Measurements from ENCODE around the gene DENND1A. TPM values are rescaled to one million over a fixed set of nuclear protein-coding genes. Genes with fewer than 3 reads are reported as not detected.
"Not testable (repeated sequence)": the region's sequence is repeated elsewhere in the genome, so short reads cannot be mapped to it uniquely, and the experiment has no call there.

Gene DENND1A
- total RNA-seq, 1 donor from 2014 or later, result 25.2 TPM

DNA sequence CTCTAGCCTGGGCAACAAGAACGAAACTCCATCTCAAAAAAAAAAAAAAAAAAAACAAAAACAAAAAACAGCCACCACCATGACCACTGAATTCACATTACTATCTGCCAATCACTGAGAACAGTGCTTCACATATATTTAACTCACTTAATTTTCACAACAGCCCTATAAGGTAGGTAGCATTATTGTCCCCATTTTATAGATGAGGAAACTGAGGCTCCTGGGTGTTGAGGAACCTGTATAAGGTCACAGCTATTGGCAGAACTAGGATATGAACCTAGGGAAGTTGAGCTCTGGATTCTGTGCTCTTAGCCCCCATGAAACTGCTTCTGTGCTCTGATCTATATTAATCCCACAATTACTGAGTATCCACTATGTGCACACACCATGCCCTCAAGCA lies 290.2 kb downstream of the DENND1A start:
- CTCF ChIA-PET, result no interaction called here
- POLR2A ChIA-PET, result interaction anchor here (0.6 kb wide), 1 partner anchor 122 kb away, joined by 7 read pairs; no protein-coding TSS in a partner anchor
- no peaks in the 10 kb centered on the region for H3K9me3 Mint-ChIP-seq
- TF ChIP-seq, protein P1, sequence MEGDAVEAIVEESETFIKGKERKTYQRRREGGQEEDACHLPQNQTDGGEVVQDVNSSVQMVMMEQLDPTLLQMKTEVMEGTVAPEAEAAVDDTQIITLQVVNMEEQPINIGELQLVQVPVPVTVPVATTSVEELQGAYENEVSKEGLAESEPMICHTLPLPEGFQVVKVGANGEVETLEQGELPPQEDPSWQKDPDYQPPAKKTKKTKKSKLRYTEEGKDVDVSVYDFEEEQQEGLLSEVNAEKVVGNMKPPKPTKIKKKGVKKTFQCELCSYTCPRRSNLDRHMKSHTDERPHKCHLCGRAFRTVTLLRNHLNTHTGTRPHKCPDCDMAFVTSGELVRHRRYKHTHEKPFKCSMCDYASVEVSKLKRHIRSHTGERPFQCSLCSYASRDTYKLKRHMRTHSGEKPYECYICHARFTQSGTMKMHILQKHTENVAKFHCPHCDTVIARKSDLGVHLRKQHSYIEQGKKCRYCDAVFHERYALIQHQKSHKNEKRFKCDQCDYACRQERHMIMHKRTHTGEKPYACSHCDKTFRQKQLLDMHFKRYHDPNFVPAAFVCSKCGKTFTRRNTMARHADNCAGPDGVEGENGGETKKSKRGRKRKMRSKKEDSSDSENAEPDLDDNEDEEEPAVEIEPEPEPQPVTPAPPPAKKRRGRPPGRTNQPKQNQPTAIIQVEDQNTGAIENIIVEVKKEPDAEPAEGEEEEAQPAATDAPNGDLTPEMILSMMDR (IDR thresholded peaks at IDR 0.05), result no peak
- no peaks in the 10 kb centered on the region for H3K27me3 Mint-ChIP-seq
- intact Hi-C loops (cut with micrococcal nuclease), result no loop called here
- H3K4me1 Mint-ChIP-seq, result peaks cover 17% of the 10 kb centered on the region
- DNase-seq (no peak), ATAC-seq (ENCODE audit: low read depth) (no peak)
- peaks cover 8% of the 10 kb centered on the region for H3K36me3 Mint-ChIP-seq (ENCODE audit: low read depth)
- no peak overlapping the region for H3K27ac Mint-ChIP-seq
- no peak overlapping the region for H3K4me3 Mint-ChIP-seq

DNA sequence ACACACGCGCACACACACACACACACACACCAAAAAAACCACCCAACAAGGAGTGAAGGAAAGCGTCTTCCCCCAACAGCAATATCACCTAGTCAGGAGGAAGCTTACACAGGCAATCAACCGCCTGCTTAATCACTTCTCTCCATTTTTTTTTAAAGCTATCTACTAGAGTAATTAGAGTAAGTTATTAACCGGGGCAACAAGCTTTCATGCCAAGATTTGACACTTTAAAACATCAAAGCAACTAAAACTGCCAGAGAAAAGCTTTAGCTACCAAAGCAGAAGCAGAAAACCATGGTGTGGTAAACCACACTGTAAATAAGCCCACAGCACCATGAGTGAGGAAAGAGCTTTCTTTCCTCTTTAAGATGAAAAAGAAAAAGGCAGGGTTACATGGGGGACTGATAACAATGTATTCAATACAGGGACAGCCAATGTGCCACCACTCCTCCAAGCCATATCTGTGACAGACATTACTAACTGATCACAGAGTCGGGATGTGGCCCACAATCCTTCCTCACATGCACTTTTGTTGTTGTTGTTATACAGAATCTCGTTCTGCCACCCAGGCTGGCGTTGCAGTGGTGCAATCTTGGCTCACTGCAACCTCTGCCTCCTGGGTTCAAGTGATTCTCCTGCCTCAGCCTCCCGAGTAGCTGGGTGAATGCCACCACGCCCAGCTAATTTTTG lies 291.8 kb downstream of the DENND1A start:
- ChIA-PET POLR2A (interaction anchor here (0.6 to 1.5 kb wide), 5 partner anchors 15 to 1049 kb away, joined by 3 to 4 read pairs (median 3); no protein-coding TSS in a partner anchor), CTCF (no interaction called here)
- intact Hi-C loops (cut with micrococcal nuclease), result no loop called here
- Mint-ChIP-seq H3K4me3 (peak overlapping the region; percentile 82), H3K27ac (peak overlapping the region; percentile 57), H3K4me1 (peaks cover 17% of the 10 kb centered on the region), H3K9me3 (no peaks in the 10 kb centered on the region), H3K27me3 (no peaks in the 10 kb centered on the region), H3K36me3 (ENCODE audit: low read depth) (peaks cover 1% of the 10 kb centered on the region)
- TF ChIP-seq, protein P1 (IDR thresholded peaks at IDR 0.05), result no peak
- peak; percentile 31 for ATAC-seq (ENCODE audit: low read depth)
- no peak for DNase-seq

DNA sequence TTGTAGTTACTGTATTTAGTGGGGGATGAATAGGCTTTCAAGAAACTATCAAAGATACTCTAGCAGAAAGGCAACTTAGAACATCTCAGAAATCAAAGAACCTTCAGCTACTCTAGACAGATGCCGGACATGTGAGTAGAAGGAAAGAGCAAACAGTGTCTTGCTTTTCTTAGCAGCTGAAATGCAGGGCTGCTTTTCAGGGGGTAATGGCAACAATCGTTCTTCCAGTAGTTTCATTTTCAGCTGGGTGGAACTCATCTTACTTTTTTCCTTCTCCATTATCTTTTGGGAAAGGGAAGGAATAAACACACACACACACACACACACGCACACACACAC lies 292.4 kb downstream of the DENND1A start:
- H3K36me3 Mint-ChIP-seq (ENCODE audit: low read depth), result no peaks in the 10 kb centered on the region
- peaks cover 17% of the 10 kb centered on the region for H3K4me1 Mint-ChIP-seq
- peak overlapping the region; percentile 82 for H3K4me3 Mint-ChIP-seq
- intact Hi-C loops (cut with micrococcal nuclease), result no loop called here
- H3K9me3 Mint-ChIP-seq, result no peaks in the 10 kb centered on the region
- POLR2A ChIA-PET, result interaction anchor here (0.6 to 1.5 kb wide), 5 partner anchors 15 to 1049 kb away, joined by 3 to 4 read pairs (median 3); no protein-coding TSS in a partner anchor
- no peaks in the 10 kb centered on the region for H3K27me3 Mint-ChIP-seq
- TF ChIP-seq, protein P1 (IDR thresholded peaks at IDR 0.05), result no peak
- no peak for DNase-seq
- peak overlapping the region; percentile 57 for H3K27ac Mint-ChIP-seq
- CTCF ChIA-PET, result no interaction called here
- ATAC-seq (ENCODE audit: low read depth), result no peak

DNA sequence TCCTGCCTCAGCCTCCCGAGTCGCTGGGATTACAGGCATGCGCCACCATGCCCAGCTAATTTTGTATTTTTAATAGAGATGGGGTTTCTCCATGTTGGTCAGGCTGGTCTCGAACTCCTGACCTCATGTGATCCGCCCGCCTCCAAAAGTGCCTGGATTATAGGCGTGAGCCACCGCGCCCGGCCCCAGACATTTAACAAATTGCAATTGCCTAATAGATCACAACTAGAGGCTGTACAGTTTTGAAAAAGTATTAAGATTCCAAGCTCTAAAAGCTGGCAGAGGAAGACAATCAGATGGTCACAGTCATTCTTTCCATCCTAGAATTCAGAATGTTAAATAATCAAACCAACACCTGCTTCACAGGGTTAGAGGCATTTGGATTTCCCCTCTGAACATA lies 293.1 kb downstream of the DENND1A start:
- not testable (repeated sequence) for H3K27ac Mint-ChIP-seq

DNA sequence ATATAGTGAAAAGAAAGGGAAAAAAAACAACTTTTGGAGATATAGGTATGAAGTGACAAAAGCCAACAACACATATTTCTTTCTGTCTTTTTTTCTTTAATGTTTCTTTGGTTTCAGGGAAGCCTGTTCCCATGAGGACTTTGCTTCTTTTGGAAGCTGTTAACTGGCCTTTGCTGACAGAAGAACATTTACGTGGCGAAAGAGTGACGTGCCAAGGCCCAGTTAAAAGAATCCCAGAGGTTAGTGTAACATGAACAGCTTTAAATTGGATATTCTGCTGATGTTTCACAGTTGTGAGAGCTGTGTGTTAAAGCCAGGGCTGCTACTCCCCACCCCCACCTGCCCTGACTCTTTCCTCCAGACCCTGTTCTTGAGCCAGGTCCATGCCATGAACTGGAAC lies 298.1 kb downstream of the DENND1A start:
- Mint-ChIP-seq H3K36me3 (ENCODE audit: low read depth) (peaks cover 29% of the 10 kb centered on the region), H3K9me3 (no peaks in the 10 kb centered on the region), H3K27ac (no peak overlapping the region), H3K27me3 (no peaks in the 10 kb centered on the region), H3K4me3 (no peak overlapping the region), H3K4me1 (no peaks in the 10 kb centered on the region)
- ATAC-seq (ENCODE audit: low read depth) (no peak), DNase-seq (no peak)
- ChIA-PET POLR2A (no interaction called here), CTCF (no interaction called here)
- TF ChIP-seq, protein P1 (IDR thresholded peaks at IDR 0.05), result no peak
- intact Hi-C loops (cut with micrococcal nuclease), result no loop called here

More for the DNA sequence above, 293.1 kb downstream of the DENND1A start:
- H3K27me3 Mint-ChIP-seq; DNase-seq; POLR2A ChIA-PET; H3K9me3 Mint-ChIP-seq; H3K4me3 Mint-ChIP-seq; CTCF ChIA-PET; H3K36me3 Mint-ChIP-seq (ENCODE audit: low read depth); intact Hi-C loops (cut with micrococcal nuclease); ATAC-seq (ENCODE audit: low read depth): not testable (repeated sequence)
- peaks cover 17% of the 10 kb centered on the region for H3K4me1 Mint-ChIP-seq

All from activated B cell treated with CpG ODN at 0.5 μM for 24 hours (primary cell).